BJ (cell line): ENCODE results near the gene AP4M1. TPM values are rescaled to one million over a fixed set of nuclear protein-coding genes. Genes with fewer than 3 reads are reported as not detected.

ENCODE experiments used
- CTCF ChIA-PET: fragments of 350-600 bp; formaldehyde crosslinking; extraction: SDS; loops from one replicate; lab custom pipeline; 2021; ENCODE audit warnings: antibody characterized with exemption, inconsistent platforms; lab: Yijun Ruan, JAX
- POLR2A ChIA-PET: fragments of 300-600 bp; sonication (Branson Sonifier 250); formaldehyde crosslinking; extraction: SDS; loops from one replicate; lab custom pipeline; 2021; ENCODE audit warnings: antibody characterized with exemption; lab: Charles Lee
- DNase-seq: peaks from one replicate; pipeline ENCODE4 v3.0.0-alpha.2; 2011; ENCODE audit warnings: low read depth
- H3K27me3 ChIP-seq: 2 replicates; pipeline ENCODE4 v1.6.0; 2011; ENCODE audit warnings: low read length; ENCODE audit not compliant: control insufficient read depth, insufficient read depth
- H3K36me3 ChIP-seq: 2 replicates; pipeline ENCODE4 v1.5.1; 2011; ENCODE audit warnings: low read length; ENCODE audit not compliant: control insufficient read depth, insufficient read depth
- H3K4me3 ChIP-seq: 2 replicates; pipeline ENCODE4 v1.5.1; 2011; ENCODE audit warnings: low read depth, mild to moderate bottlenecking, control low read depth, low read length
- polyA plus RNA-seq: library from polyadenylated mRNA; depleted of rRNA; stranded (reverse); fragments of >200 nt; gene quantifications from 2 replicates; pipeline ENCODE4 v1.2.3, GENCODE V29; 2011
- TF ChIP-seq, protein P1 (sequence below): IDR thresholded peaks from 2 replicates; pipeline ENCODE4 v1.5.1; 2011; ENCODE audit warnings: low read depth, mild to moderate bottlenecking, control low read depth, inconsistent platforms, low read length, moderate library complexity; ENCODE audit not compliant: insufficient read depth

The AP4M1 gene
- polyA plus RNA-seq, 1 experiment, result 14.3 TPM

GRCh38 chr7:100061518-100062193, 39.8 kb upstream of the AP4M1 start:
- POLR2A ChIA-PET, result no interaction called here

GRCh38 chr7:100063376-100063775, 38.1 kb upstream of the AP4M1 start:
- Histone ChIP-seq H3K27me3 (no peaks in the 10 kb centered on the region), H3K36me3 (peaks cover 10% of the 10 kb centered on the region), H3K4me3 (no peak overlapping the region)
- no peak for DNase-seq
- ChIA-PET CTCF (no interaction called here), POLR2A (no interaction called here)
- TF ChIP-seq, protein P1, sequence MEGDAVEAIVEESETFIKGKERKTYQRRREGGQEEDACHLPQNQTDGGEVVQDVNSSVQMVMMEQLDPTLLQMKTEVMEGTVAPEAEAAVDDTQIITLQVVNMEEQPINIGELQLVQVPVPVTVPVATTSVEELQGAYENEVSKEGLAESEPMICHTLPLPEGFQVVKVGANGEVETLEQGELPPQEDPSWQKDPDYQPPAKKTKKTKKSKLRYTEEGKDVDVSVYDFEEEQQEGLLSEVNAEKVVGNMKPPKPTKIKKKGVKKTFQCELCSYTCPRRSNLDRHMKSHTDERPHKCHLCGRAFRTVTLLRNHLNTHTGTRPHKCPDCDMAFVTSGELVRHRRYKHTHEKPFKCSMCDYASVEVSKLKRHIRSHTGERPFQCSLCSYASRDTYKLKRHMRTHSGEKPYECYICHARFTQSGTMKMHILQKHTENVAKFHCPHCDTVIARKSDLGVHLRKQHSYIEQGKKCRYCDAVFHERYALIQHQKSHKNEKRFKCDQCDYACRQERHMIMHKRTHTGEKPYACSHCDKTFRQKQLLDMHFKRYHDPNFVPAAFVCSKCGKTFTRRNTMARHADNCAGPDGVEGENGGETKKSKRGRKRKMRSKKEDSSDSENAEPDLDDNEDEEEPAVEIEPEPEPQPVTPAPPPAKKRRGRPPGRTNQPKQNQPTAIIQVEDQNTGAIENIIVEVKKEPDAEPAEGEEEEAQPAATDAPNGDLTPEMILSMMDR, result no peak

More at GRCh38 chr7:100061518-100062193, 39.8 kb upstream of the AP4M1 start:
- CTCF ChIA-PET, result interaction anchor here (1.0 kb wide), 1 partner anchor 71 kb away, joined by 3 read pairs; no protein-coding TSS in a partner anchor
- TF ChIP-seq, protein P1, result no peak
- no peak for DNase-seq
- Histone ChIP-seq H3K4me3 (no peak overlapping the region), H3K27me3 (no peaks in the 10 kb centered on the region), H3K36me3 (peaks cover 16% of the 10 kb centered on the region)

DNA sequence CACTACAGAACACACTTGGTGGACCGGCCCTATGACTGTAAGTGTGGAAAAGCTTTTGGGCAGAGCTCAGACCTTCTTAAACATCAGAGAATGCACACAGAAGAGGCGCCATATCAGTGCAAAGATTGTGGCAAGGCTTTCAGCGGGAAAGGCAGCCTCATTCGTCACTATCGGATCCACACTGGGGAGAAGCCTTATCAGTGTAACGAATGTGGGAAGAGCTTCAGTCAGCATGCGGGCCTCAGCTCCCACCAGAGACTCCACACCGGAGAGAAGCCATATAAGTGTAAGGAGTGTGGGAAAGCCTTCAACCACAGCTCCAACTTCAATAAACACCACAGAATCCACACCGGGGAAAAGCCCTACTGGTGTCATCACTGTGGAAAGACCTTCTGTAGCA, 37.3 kb upstream of the AP4M1 start:
- POLR2A ChIA-PET, result no interaction called here
- no peaks in the 10 kb centered on the region for H3K27me3 ChIP-seq
- peaks cover 11% of the 10 kb centered on the region for H3K36me3 ChIP-seq
- TF ChIP-seq, protein P1, result no peak
- H3K4me3 ChIP-seq, result no peak overlapping the region
- CTCF ChIA-PET, result no interaction called here
- no peak for DNase-seq

DNA sequence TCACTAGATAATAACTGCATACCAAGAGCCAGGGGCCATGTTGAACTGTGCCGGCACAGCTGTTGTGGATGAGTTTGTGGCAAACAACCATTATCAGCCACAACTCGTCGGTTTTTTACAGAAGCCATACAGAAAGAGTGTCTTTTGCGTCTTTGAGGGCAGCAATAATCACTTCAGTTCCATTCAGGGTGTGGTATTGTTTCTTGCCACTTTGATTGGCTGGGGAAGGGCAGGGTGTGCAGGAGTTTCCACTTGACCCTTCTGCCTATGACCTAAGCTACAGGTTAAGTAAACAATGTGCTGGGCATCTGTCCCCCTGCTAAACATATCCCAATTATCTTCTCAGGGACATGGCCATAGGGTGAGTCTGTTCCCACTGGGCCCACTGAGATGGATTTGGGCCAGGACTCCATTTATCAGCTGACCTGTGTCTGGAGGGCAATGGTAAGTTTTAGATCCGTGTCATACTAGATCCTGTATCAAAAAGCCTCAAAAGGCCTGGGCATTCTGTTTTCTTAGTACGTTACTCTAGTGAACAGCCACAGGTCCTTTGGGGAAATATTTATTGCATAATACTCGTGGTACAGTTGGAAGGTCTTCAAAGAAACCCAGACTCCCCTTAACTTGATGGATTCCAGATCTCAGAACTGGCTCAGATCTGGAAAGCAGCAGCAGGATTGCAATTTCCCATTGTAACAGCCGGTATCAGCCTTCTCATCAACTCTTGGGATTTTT, 35.8 kb upstream of the AP4M1 start:
- Histone ChIP-seq H3K36me3 (peaks cover 19% of the 10 kb centered on the region), H3K27me3 (no peaks in the 10 kb centered on the region), H3K4me3 (no peak overlapping the region)
- POLR2A ChIA-PET, result no interaction called here
- no peak for DNase-seq
- CTCF ChIA-PET, result interaction anchor here (1.1 kb wide), 1 partner anchor 12 kb away, joined by 3 read pairs; no protein-coding TSS in a partner anchor
- TF ChIP-seq, protein P1, result no peak

DNA sequence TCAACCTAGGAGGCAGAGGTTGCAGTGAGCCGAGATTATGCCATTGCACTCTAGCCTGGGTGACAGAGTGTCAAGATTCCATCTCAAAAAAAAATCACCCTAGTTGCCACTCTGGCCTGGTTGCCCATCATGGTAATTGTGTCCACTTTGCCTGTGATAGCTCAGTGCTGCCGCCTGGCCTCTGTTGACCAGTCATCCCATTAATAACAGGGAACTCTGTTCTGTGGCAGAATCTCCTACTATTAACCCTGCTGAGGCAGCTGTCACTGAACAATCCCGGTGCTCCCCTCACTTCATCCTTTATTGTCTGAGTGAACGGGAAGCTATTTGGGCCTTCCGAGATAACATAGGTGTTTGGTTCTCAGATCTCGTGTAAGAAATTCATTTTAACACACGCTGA, 34.5 kb upstream of the AP4M1 start:
- TF ChIP-seq, protein P1, result no peak
- no peaks in the 10 kb centered on the region for H3K27me3 ChIP-seq
- no peak overlapping the region for H3K4me3 ChIP-seq
- no peak for DNase-seq
- peaks cover 27% of the 10 kb centered on the region for H3K36me3 ChIP-seq
- POLR2A ChIA-PET, result no interaction called here
- CTCF ChIA-PET, result interaction anchor here (1.1 kb wide), 2 partner anchors 11 to 14 kb away, joined by 3 to 5 read pairs; no protein-coding TSS in a partner anchor
